Upper lobe of right lung (tissue), 1 donor: ENCODE results near the gene PPM1F. TPM values are rescaled to one million over a fixed set of nuclear protein-coding genes. Genes with fewer than 3 reads are reported as not detected.
A peak's percentile ranks its signal among the peaks of the same experiment; 100 is the strongest.
"Not testable (repeated sequence)": the region's sequence is repeated elsewhere in the genome, so short reads cannot be mapped to it uniquely, and the experiment has no call there.

ENCODE experiments used
- ATAC-seq: fragments of 200-7000 bp; cut with Tn5 transposase; one replicate; pipeline ENCODE4 v1.9.1; 2020; ENCODE audit warnings: mild to moderate bottlenecking, moderate library complexity
- DNase-seq: peaks from one replicate; pipeline ENCODE4 v3.0.0-alpha.2; 2020
- H3K27ac ChIP-seq: fragments of 200-600 bp; one replicate; pipeline ENCODE4 v1.8.0; 2022
- H3K27me3 ChIP-seq: fragments of 200-600 bp; one replicate; pipeline ENCODE4 v1.8.0; 2022; ENCODE audit warnings: mild to moderate bottlenecking
- H3K36me3 ChIP-seq: fragments of 200-600 bp; one replicate; pipeline ENCODE4 v1.8.0; 2022
- H3K4me1 ChIP-seq: fragments of 200-600 bp; one replicate; pipeline ENCODE4 v1.8.0; 2022
- H3K4me3 ChIP-seq: fragments of 200-600 bp; one replicate; pipeline ENCODE4 v1.8.0; 2022; ENCODE audit warnings: mild to moderate bottlenecking
- H3K9me3 ChIP-seq: fragments of 200-600 bp; one replicate; pipeline ENCODE4 v1.8.0; 2022
- CTCF ChIP-seq: fragments of 200-600 bp; IDR thresholded peaks from one replicate; pipeline ENCODE4 v1.8.0; 2022; ENCODE audit warnings: antibody characterized with exemption
- intact Hi-C: fragments of 100-400 bp; cut with DNase I; formaldehyde crosslinking; loops from one replicate; pipeline ENCODE4 v1.11.0; 2022
- total RNA-seq: library from RNA; stranded (reverse); fragmentation: NEBNext Ultra II Directional; extraction: Animal tissue kit (Norgen Biotek cat#: 25700); gene quantifications from one replicate; pipeline ENCODE4 v1.2.1, GENCODE V29; 2021
- donor health status: DM: no; HTN: yes; CAD: no; lungs with severe emphysema.

The PPM1F gene
- total RNA-seq, 1 donor from 2014 or later, result 51.2 TPM

GRCh38 chr22:21898354-21898896 is 54.2 kb downstream of the PPM1F start:
- ATAC-seq, result no peak
- no peak for DNase-seq
- Histone ChIP-seq H3K27me3 (no peaks in the 10 kb centered on the region), H3K4me1 (no peaks in the 10 kb centered on the region), H3K27ac (no peak overlapping the region), H3K9me3 (no peaks in the 10 kb centered on the region), H3K4me3 (no peak overlapping the region), H3K36me3 (no peaks in the 10 kb centered on the region)
- intact Hi-C loops, result no loop called here
- no peak for TF ChIP-seq CTCF

- H3K36me3 ChIP-seq, result no peaks in the 10 kb centered on the region
- intact Hi-C loops, result no loop called here
- TF ChIP-seq CTCF, result no peak
- no peaks in the 10 kb centered on the region for H3K9me3 ChIP-seq
- no peaks in the 10 kb centered on the region for H3K4me1 ChIP-seq
- no peak overlapping the region for H3K4me3 ChIP-seq
- no peak overlapping the region for H3K27ac ChIP-seq
- H3K27me3 ChIP-seq, result no peaks in the 10 kb centered on the region
- ATAC-seq, result no peak
- peak; percentile 12 for DNase-seq
These were observed 55.6 kb downstream of the PPM1F start for GRCh38 chr22:21896951-21897513.

- H3K36me3 ChIP-seq, H3K4me3 ChIP-seq, intact Hi-C loops, H3K4me1 ChIP-seq, ATAC-seq, H3K27ac ChIP-seq, H3K27me3 ChIP-seq, H3K9me3 ChIP-seq: not testable (repeated sequence)
- peak; percentile 1 for DNase-seq
These were observed 56.4 kb downstream of the PPM1F start for GRCh38 chr22:21896275-21896674.

GRCh38 chr22:21894799-21895198 is 57.8 kb downstream of the PPM1F start:
- TF ChIP-seq CTCF, result no peak
- H3K36me3 ChIP-seq, result no peaks in the 10 kb centered on the region
- H3K9me3 ChIP-seq, result no peaks in the 10 kb centered on the region
- H3K4me3 ChIP-seq, result no peak overlapping the region
- DNase-seq, result peak; percentile 0
- intact Hi-C loops, result no loop called here
- no peaks in the 10 kb centered on the region for H3K27me3 ChIP-seq
- no peak overlapping the region for H3K27ac ChIP-seq
- no peaks in the 10 kb centered on the region for H3K4me1 ChIP-seq
- no peak for ATAC-seq

GRCh38 chr22:21889251-21889990 is 63.2 kb downstream of the PPM1F start:
- Histone ChIP-seq H3K27me3 (no peaks in the 10 kb centered on the region), H3K4me1 (no peaks in the 10 kb centered on the region), H3K9me3 (no peaks in the 10 kb centered on the region), H3K36me3 (no peaks in the 10 kb centered on the region), H3K4me3 (no peak overlapping the region), H3K27ac (no peak overlapping the region)
- no peak for ATAC-seq
- intact Hi-C loops, result no loop called here
- no peak for TF ChIP-seq CTCF
- DNase-seq, result no peak

- Histone ChIP-seq H3K9me3 (no peaks in the 10 kb centered on the region), H3K27ac (no peak overlapping the region), H3K36me3 (no peaks in the 10 kb centered on the region), H3K4me1 (no peaks in the 10 kb centered on the region), H3K4me3 (no peak overlapping the region), H3K27me3 (no peaks in the 10 kb centered on the region)
- no peak for ATAC-seq
- intact Hi-C loops, result no loop called here
- no peak for DNase-seq
- TF ChIP-seq CTCF, result no peak
These were observed 64.8 kb downstream of the PPM1F start for GRCh38 chr22:21887841-21888240.

- H3K27me3 ChIP-seq, H3K36me3 ChIP-seq, H3K9me3 ChIP-seq, H3K4me3 ChIP-seq, ATAC-seq, DNase-seq, H3K27ac ChIP-seq, H3K4me1 ChIP-seq, intact Hi-C loops: not testable (repeated sequence)
These were observed 68.7 kb downstream of the PPM1F start for GRCh38 chr22:21883930-21884329.

GRCh38 chr22:21882754-21883333 is 69.8 kb downstream of the PPM1F start:
- intact Hi-C loops, ATAC-seq, H3K9me3 ChIP-seq: not testable (repeated sequence)

More at GRCh38 chr22:21882754-21883333, 69.8 kb downstream of the PPM1F start:
- not testable (repeated sequence) for H3K4me3 ChIP-seq, H3K27me3 ChIP-seq, H3K36me3 ChIP-seq, H3K27ac ChIP-seq, H3K4me1 ChIP-seq, DNase-seq
